Calu3 (cell line): ENCODE data around the gene MS4A18. TPM values are rescaled to one million over a fixed set of nuclear protein-coding genes. Genes with fewer than 3 reads are reported as not detected.

Experiments used
- BruUV-seq: library from RNA; stranded (reverse); fragments of 400-500 nt; replicated peaks from 2 replicates; lab custom pipeline; 2021; lab: Mats Ljungman, UMichigan
- CTCF ChIA-PET: fragments of 300-600 bp; sonication (Branson Sonifier 250); formaldehyde crosslinking; loops from one replicate; lab custom pipeline; 2022; ENCODE audit warnings: antibody characterized with exemption; lab: Charles Lee
- DNase-seq: peaks from one replicate; pipeline ENCODE4 v3.0.0; 2022
- H3K27ac Mint-ChIP-seq: one replicate; pipeline ENCODE4 v1.8.0; 2022; ENCODE audit warnings: mixed read lengths; ENCODE audit not compliant: unreplicated experiment
- H3K27me3 Mint-ChIP-seq: one replicate; pipeline ENCODE4 v1.8.0; 2022; ENCODE audit warnings: mixed read lengths; ENCODE audit not compliant: unreplicated experiment
- H3K36me3 Mint-ChIP-seq: one replicate; pipeline ENCODE4 v1.8.0; 2022; ENCODE audit warnings: mild to moderate bottlenecking, moderate library complexity, mixed read lengths; ENCODE audit not compliant: insufficient read depth, unreplicated experiment
- H3K4me1 Mint-ChIP-seq: one replicate; pipeline ENCODE4 v1.8.0; 2022; ENCODE audit warnings: mild to moderate bottlenecking, low read depth, mixed read lengths; ENCODE audit not compliant: unreplicated experiment
- H3K4me3 Mint-ChIP-seq: one replicate; pipeline ENCODE4 v1.8.0; 2022; ENCODE audit warnings: mild to moderate bottlenecking, low read depth, moderate library complexity, mixed read lengths; ENCODE audit not compliant: unreplicated experiment
- H3K9me3 Mint-ChIP-seq: one replicate; pipeline ENCODE4 v1.8.0; 2022; ENCODE audit warnings: low read depth, mixed read lengths; ENCODE audit not compliant: unreplicated experiment
- CTCF ChIP-seq: fragments of 200-600 bp; IDR thresholded peaks from one replicate; pipeline ENCODE4 v1.8.0; 2022; ENCODE audit warnings: antibody characterized with exemption; ENCODE audit not compliant: unreplicated experiment
- intact Hi-C: fragments of 100-400 bp; cut with micrococcal nuclease; formaldehyde crosslinking; loops from one replicate; pipeline ENCODE4 v1.10.0; 2022; ENCODE audit not compliant: unreplicated experiment
- total RNA-seq: library from RNA; stranded (reverse); gene quantifications from 2 replicates; pipeline ENCODE4 v1.2.3, GENCODE V29; 2022

MS4A18 gene
- total RNA-seq, 1 experiment from 2014 or later, result not detected

GRCh38 chr11:60748821-60749220 is 24.3 kb downstream of the MS4A18 start:
- H3K27ac Mint-ChIP-seq, result no peak overlapping the region
- peaks cover 30% of the 10 kb centered on the region for H3K27me3 Mint-ChIP-seq
- TF ChIP-seq CTCF, result no peak
- CTCF ChIA-PET, result no interaction called here
- no peaks in the 10 kb centered on the region for H3K36me3 Mint-ChIP-seq
- H3K4me3 Mint-ChIP-seq, result no peak overlapping the region
- H3K4me1 Mint-ChIP-seq, result no peaks in the 10 kb centered on the region
- no peak for DNase-seq
- peaks cover 3% of the 10 kb centered on the region for H3K9me3 Mint-ChIP-seq
- no TSS peak for BruUV-seq
- intact Hi-C loops, result no loop called here

GRCh38 chr11:60750911-60751310 is 26.4 kb downstream of the MS4A18 start:
- H3K4me1 Mint-ChIP-seq, result no peaks in the 10 kb centered on the region
- no peaks in the 10 kb centered on the region for H3K36me3 Mint-ChIP-seq
- no peak overlapping the region for H3K4me3 Mint-ChIP-seq
- CTCF ChIA-PET, result no interaction called here
- DNase-seq, result no peak
- H3K9me3 Mint-ChIP-seq, result peaks cover 3% of the 10 kb centered on the region
- intact Hi-C loops, result no loop called here
- no peak overlapping the region for H3K27ac Mint-ChIP-seq
- peaks cover 23% of the 10 kb centered on the region for H3K27me3 Mint-ChIP-seq
- no TSS peak for BruUV-seq
- TF ChIP-seq CTCF, result no peak

DNA sequence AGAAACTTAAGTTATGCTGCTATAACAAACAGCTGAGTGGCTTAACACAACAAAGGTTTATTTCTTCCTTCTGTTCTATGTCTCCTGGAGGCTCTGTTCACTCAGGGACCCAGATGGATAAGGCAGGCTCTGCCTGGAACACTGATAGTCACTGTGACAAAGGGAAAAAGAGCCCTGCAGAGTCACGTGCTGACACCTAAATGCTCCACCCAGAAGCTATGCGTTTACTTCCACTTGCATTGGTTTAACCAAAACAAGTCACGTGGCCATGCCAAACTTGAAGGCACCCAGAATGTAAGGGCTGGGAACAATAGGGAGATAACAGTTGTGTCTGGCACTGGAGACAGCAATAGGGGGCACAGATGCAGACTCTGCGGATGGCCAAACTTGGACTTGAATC is 28.8 kb downstream of the MS4A18 start:
- intact Hi-C loops, result no loop called here
- CTCF ChIA-PET, result interaction anchor here (0.7 to 1.2 kb wide), 2 partner anchors 22 to 240 kb away, joined by 3 read pairs; no protein-coding TSS in a partner anchor
- no peak for DNase-seq
- Mint-ChIP-seq H3K4me1 (no peaks in the 10 kb centered on the region), H3K9me3 (no peaks in the 10 kb centered on the region), H3K27me3 (peaks cover 41% of the 10 kb centered on the region), H3K36me3 (no peaks in the 10 kb centered on the region), H3K27ac (no peak overlapping the region), H3K4me3 (no peak overlapping the region)
- no TSS peak for BruUV-seq
- TF ChIP-seq CTCF, result no peak

- H3K4me3 Mint-ChIP-seq, result no peak overlapping the region
- CTCF ChIA-PET, result interaction anchor here (0.7 kb wide), 1 partner anchor 12 kb away, joined by 5 read pairs; no protein-coding TSS in a partner anchor
Observed at GRCh38 chr11:60754887-60755286, 30.4 kb downstream of the MS4A18 start.

More at GRCh38 chr11:60754887-60755286, 30.4 kb downstream of the MS4A18 start:
- Mint-ChIP-seq H3K36me3 (no peaks in the 10 kb centered on the region), H3K27ac (no peak overlapping the region), H3K9me3 (no peaks in the 10 kb centered on the region), H3K4me1 (no peaks in the 10 kb centered on the region), H3K27me3 (peaks cover 57% of the 10 kb centered on the region)
- TF ChIP-seq CTCF, result no peak
- intact Hi-C loops, result no loop called here
- no TSS peak for BruUV-seq
- DNase-seq, result no peak
